HEK293T (cell line): ENCODE data around the gene ZNF319.

Source experiments
- CTBP1 ChIP-seq: fragments of 450-650 bp; IDR thresholded peaks from 2 replicates; pipeline ENCODE4 v1.6.1; 2016; ENCODE audit warnings: borderline replicate concordance
- FOXK2 ChIP-seq: fragments of 450-650 bp; IDR thresholded peaks from 2 replicates; pipeline ENCODE4 v1.6.1; 2016; ENCODE audit warnings: mild to moderate bottlenecking
- FOXM1 ChIP-seq: fragments of 450-650 bp; IDR thresholded peaks from 2 replicates; pipeline ENCODE4 v1.6.1; 2017; ENCODE audit warnings: mild to moderate bottlenecking, borderline replicate concordance
- PKNOX1 ChIP-seq: fragments of 450-650 bp; IDR thresholded peaks from 2 replicates; pipeline ENCODE4 v1.6.1; 2016

GRCh38 chr16:57962046-57962445 lies 38.4 kb downstream of the ZNF319 start:
- TF ChIP-seq PKNOX1 (no peak), CTBP1 (no peak), FOXK2 (no peak), FOXM1 (no peak)
